Anterior cingulate cortex (tissue), 58 donors: ENCODE data around the gene PPP4R2.
A peak's percentile ranks its signal among the peaks of the same experiment; 100 is the strongest.
"Not testable (repeated sequence)": the region's sequence is repeated elsewhere in the genome, so short reads cannot be mapped to it uniquely, and the experiment has no call there.

Source experiments
- DNase-seq, 58 donors: peaks; one replicate each; lab custom pipeline; 2025; lab: John Stamatoyannopoulos, UW

The PPP4R2 gene

DNA sequence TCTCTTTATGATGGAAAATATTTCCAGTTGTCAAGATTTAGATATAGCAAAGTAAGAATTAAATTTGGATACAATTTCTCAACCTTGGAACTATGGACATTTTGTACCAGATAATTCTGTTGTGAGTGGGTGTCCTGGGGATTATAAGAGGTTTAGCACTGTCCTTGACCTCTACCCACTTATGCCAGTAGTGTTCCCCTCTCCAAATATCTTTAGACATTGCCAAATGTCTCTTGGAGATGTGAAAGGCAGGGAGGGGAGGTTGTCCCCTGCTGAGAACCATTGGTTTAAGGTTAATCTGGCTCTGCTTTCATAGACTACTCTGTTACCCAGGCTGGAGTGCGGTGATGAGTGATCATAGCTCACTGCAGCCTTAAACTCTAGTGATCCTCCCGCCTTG is 64.8 kb downstream of the PPP4R2 start, which contains the start of gene EBLN2:
TSS of gene EBLN2 (plus strand) at position 244 of the 400 bp plus-strand sequence. CDS start 423 bp downstream, outside the sequence.
- no peak for DNase-seq

DNA sequence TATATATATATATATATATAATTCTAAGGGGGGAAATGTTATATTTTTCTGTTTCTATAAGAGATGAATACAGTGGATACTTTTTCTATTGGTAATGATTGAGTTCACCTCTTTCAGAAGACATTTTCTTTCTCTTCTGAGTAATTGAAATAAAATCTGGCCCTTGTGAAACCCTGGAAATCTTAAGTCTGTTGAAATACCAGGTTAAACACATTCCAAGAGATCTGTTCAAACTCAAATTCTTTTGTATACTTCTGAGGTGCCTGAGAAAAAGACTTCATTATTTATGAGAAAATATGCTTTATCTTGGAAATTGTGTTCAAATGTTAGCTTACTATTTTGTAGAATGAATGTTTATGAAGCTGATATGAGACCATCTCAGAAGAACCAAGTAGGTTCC is 69.6 kb downstream of the PPP4R2 start:
- DNase-seq: not testable (repeated sequence)

DNA sequence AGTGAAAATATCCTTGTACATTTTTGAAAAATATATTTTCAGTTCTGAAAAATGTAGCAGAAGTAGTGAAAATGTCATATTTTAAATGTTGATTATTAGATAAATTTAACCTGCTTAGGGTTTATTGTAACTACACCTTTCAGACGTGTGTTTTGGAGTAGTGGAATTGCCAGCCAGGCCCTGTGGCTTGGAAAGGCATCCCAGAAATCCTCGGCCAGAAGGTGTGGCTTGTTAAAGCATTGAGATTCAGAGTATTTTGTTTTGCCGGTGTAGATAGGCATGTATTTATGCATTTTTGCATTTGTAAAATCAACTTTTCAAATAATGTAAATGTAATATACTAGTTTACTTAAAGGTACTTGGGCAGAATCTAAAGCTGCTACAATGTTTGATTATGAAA is 71.8 kb downstream of the PPP4R2 start:
- DNase-seq: no peak

DNA sequence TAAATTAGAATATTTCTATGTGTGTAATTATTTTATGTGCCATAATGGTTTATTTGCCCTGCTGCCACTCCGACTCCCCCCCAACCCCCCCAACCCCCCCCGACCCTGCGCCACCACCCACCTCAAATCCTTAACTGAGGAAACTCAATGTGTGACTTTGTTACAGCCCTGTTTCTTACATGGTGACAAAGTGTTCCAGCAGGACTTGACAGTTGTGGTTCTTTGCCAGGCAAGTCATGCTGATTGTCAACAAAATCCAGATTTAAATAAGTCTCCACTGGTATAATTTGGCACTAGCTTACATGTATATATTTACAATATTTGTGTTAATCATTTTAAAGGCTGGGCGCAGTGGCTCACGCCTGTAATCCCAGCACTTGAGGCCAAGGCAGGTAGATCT is 72.6 kb downstream of the PPP4R2 start:
- no peak for DNase-seq

DNA sequence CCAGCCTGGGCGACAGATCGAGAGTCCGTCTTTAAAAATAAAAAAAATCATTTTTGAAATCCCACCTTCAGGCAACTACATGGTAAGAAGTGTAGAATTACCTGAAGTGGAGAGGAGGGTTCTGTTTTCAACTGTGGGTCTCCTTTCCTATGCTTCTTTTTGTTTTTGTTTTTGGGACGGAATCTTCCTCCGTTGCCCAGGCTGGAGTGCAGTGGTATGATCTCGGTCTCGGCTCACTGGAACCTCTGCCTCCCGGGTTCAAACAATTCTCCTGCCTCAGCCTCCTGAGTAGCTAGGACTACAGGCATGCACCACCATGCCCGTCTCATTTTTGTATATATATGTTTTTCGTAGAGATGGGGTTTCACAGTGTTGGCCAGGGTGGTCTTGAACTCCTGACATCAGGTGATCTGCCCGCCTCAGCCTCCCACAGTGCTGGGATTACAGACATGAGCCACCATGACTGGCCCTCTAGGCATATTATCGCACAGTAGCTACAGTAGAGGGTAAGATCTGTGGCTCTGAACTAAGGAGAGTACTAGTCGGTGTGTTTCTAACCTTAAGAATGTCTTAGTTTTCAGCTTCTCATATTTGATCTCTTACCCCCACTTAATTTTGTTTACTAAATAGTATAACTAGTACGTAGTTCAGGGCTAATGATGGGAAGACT is 73.3 kb downstream of the PPP4R2 start:
- no peak for DNase-seq

DNA sequence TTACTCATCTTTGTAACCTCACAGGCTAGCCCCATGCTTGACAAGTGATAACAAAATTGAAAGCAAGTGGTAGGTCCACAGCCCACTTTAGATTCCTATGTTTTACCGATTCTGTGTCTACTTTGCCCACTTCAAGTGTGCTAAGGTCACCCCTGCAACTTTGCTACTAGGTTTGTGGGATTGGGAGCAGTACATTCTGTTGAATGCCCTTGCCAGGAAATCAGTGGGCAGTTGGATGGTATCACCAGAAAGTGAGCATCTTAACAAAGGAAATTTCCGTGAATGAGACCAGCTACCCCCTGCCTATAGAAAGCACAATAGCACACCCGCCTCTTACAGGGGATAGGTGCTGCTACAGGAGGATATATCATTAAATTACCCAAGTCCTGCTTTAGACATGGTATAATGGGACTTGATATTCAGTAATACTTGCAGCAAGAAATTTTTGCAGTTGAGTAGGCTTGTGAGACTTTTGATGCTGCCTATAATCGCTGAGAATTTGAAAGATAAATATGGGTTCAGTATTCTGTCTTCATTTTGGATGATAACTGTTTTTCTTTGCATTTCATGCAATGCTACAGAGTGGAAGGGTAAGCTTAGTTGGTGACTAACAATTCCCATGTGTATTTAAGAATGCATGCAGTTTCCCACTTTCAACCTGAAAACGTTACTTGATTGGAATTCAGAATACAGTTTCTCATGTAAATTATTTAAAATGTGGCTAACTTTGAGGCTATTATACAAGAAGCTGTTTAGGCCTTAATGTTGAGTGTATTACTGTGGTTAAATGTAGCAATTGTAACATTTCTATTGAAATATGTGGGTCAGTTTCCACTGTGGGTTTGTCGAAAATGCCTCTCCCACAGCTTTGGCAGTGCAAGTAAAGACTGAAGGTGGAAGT is 74.3 kb downstream of the PPP4R2 start:
- DNase-seq: no peak

DNA sequence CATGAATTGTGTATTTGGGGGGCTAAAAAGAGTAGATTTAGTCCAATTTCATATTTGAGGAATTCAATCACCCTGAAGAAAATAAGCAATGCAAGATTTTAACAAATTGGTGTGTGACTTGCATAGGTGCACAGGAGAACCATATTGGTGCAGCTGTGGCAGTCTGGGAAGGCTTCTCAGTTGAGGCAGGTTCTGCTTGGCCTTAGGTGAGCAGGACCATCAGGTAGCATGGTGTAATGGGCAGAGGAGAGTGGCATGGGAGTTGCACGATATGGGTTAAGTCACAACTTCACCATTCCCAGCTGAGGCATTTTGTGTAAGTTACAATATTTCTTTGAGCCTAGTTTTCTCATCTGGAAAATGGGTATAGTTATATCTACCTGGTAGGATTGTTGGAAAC is 75.3 kb downstream of the PPP4R2 start:
- no peak for DNase-seq

DNA sequence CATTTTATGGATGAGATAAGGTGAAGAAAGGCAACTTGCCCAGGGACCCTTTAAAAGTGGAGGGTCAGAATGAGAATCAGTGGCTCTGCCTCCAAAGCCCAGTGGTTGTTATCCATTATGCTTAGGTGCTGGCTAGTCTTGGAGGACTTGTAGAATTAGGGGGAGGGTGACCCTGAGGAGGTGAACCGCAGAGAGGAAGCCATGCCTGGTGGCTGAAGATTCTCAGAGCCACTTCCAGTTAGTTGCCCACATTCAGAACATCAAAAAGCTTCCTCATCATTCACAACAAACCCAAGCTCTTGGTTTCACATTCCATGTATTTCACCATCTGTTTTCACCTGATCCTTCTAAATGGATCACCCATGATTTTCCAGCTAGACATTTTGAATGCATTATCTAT is 76.0 kb downstream of the PPP4R2 start:
- DNase-seq: no peak

DNA sequence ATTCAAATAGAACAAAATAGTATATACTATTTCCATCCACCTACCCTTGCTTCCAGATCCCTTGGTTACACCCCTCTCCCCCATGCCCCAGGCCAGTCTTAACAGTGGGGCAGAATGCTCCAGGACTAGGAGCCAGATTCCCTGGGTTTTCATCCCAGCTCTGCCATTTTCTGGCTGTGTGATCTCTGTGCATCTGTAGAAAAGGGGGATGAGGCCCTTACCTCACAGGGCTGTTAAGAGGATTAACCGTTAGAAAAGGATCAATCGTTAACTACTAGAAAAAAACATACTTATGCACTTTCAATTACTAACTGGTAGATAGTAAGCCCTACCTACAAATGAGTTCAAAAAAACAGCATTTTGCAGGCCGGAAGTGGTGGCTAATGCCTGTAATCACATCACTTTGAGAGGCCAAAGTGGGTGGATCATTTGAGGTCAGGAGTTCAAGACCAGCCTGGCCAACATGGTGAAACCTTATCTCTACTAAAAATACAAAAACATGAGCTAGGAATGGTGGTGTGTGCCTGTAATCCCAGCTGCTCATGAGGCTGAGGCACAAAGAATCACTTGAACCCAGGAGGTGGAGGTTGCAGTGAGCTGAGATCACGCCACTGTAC is 76.6 kb downstream of the PPP4R2 start:
- no peak for DNase-seq

DNA sequence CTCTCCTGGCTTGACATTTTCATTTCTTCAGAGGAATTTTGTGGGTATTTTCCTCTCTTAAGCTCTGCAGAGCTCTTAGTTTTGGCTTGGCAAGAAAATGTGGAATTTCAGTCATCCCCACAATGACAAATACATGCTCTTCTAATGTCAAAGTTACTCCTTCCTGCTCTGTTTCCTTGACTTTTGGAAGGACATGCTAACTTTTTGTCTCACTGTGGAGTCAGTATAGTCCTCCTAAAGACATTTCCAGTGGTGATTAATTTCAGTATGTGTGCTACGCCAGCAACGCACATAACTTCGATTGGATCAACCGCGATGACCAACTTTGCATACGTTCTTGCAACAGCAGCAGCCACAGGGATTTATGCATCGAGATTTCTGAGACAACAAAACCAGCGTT is 78.2 kb downstream of the PPP4R2 start:
- DNase-seq: no peak

DNA sequence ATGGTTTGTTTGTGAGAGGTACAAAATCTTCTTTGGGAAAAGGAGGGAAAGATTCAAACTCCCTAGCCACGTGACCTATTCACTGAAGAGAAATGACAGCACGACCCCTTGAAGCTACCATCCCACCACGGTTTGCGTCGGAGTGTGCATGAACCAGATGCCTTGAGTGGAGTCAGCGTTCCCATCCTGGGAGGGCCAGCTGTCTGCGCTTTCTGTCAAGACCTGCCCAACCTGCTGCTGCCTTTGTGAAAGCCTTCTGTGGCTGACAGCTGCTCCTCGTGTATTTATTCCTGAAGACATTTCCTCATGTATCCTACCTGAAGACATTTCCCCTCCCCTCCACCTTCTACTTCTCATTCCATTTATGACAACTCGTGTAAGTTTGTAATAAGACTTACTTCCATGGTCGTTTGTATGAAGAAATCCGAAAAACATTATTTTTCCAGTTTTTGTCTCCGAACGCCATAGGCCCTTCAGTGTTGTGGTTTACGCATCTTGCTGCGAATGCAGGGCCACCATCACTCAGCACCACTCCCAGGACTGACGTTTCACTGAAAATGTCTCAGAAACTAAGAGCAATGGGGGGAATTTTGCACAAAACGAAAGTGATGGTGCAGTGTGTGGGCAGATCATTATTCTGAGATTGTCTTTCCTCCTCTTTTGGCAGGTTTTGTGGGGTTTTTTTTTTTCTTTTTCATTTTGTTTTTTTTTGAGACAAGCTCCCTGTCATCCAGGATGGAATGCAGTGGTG is 83.8 kb downstream of the PPP4R2 start:
- DNase-seq: no peak

DNA sequence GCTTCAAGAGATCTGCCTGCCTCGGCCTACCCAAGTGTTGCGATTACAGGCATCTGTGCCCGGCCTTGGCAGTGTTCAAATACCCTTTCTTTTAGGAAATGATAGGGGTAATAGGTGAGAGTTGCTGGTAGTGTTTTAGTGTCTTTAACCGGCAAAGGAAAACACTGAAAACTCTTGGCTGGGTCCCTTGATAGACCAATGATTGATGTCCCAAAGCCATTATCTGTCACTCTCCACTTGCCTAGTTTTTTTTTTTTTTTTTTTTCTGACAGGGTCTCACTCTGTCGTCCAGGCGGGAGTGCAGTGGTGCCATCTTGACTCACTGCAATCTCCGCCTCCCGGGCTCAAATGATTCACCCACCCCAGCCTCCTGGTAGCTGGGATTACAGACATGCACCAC is 84.5 kb downstream of the PPP4R2 start:
- DNase-seq: no peak

DNA sequence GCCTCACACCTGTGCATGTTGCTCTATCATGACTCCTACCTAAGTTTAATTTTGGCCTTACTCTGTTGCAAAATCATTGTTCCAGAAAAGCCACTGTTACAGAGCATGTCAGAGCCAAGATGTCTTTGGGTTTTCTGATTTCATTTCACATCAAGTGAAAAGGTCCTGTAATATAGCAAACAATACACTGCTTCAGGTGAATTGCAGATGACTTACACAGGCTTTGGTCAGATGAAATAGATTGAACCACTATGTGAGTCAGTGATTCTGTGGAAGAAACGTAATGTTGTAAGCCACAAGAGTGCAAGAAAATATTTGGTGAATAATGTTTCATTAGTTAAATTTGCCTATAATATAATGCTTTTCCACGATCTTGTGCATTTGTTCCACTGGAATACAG is 87.6 kb downstream of the PPP4R2 start:
- DNase-seq: no peak

DNA sequence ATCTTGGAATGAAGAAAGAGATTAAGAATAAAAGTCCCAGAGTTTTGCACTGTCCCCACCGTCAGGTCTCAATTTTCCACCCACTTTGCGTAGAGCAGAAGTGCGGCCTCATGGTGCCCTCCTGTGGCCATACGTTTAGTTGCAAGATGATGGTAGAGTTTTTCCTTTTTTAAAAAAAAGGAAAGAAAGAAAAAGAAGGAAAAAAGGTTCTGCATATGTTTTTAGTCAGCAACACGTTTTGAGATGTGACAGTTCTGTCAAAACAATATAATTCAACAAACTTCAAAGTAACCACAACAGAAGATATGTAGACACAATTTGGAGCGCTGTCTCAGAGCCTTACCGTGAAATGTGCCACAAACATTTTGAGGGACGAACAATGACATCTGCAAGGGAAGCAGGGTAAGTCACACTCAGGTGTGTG is 89.5 kb downstream of the PPP4R2 start:
- DNase-seq: peak in 28 of 58 donors; percentile 1 to 50 (median 10)

DNA sequence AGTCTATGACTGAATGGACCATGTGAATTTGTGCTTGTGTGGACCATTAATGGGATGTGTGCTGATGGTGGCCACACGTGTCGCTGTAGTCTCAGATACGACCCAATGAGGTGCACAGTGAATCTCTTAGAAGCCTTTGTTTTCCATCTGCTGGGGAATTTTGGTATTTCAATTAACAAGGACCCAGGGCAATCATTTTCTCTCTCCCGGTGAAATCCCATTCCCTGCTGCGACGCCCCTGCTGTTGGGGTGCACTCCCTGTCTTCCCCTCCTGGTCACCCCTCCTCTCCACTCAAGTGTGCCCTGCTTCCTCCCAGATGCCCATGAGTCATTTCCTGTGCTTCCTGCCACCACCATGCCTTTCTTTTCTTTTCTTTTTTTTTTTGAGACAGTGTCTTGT is 97.5 kb downstream of the PPP4R2 start:
- no peak for DNase-seq

DNA sequence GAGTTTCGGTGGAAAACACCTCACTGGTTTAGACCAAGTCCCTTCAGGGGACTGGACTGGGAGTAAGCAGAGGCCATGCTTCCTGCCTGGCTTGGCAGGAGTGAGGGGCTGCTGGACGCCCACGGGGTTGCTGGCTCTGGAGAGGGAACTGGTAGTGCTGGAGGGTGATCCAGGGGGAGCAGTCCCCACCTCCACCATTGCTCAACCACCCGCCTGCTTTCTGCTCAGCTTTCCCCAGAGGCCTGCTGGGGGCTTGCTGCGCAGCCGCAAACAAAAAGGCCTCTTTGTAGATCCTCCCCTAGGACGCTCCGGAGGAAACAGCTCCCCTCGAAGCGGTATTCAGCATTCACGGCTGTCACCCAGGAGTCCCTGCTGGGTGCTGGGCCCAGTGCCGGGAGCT is 98.3 kb downstream of the PPP4R2 start:
- no peak for DNase-seq

DNA sequence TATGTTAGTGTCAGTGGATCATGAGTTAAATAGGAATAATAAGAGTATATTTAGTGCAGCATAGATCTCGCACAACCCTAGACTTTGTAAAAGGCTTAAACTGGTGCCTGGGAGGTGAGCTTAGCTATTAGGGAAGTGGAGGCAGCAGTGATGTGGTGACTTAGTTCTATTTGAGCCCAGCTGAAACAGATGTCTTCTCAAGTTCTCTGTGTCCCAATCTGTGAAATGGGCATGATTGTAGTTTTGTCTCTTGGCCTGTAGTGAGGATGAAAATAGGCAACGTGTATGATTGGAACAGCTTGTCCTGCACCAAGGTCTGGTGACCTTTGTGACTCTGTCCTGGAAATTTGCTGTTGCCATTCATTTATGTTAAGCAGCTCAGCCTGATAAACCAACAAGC is 99.6 kb downstream of the PPP4R2 start:
- DNase-seq: no peak

DNA sequence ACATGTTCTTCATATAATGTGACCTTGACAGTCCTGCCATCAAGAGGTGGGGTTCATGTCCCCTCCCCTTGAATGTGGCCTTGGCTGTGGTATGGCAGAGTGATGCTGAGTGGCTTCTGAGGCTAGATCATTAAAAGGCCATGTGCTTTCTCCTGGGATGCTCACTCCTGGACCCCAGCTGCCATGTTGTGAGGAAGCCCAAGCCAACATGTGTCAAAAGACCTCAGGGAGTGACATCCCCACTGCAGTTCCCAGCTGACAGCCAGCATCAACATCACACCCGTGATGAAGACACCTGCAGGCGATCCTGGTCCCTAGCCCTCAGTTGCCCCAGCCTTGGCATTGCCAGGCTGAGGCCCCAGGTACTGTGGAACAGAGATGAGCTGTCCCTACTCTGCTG is 101.4 kb downstream of the PPP4R2 start:
- DNase-seq: no peak

DNA sequence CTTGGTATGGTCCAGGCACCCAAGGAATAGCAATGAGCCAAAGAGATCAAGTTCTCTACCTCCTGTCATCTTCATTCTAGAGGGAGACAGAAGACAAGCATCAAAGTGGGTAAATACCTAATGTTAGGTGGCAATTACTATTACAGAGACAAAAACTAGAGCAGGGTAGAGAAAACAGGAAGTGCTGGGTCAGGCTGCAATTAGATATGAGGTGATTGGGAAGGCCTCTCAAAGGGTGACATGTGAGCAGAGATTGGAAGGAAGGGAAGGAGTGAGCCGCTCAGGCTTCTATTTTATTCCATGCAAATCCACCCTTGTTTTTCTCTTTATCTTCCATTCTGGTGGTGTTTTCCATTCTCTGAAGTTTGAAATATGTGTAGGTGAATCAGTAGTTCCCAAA is 102.3 kb downstream of the PPP4R2 start:
- no peak for DNase-seq

DNA sequence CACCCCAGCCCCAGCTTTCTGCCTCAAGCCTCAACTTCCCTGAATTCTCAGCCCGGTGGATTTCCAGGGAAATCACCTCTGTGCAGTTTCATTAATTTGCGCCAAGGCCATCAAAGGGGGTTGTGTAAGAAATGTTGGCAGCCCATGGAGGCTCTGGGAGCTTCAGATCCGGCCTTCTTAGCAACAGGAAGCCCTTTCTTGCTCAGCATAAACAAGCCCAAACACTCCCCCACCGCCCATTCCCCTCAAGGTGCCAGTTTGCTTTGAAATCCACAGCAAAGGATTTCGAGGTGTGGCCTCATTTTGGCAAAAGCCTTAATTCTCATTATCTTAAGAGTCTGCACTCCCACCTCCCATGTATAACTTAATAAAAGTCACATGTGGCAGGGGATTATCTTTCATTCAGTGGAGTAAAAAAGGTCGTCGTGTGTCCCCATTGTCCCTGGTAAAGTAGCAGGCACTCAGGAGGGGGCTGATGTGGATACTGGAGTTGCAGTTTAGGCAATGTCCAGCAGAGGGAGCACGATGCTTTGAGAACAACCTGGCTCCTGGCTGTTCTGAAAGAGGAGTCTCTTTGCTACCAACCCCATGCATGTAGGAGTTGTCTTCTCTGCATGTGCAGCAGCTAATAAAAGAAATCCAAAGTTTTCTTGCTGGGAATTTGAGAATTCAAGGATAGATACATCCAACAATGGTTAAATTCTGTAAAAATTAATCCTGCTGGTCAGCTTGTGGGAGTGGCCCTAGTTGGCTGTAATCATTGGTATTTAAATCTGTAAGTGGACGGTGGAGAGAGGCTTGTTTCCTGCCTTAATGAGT is 104.3 kb downstream of the PPP4R2 start:
- peak in 56 of 58 donors; percentile 6 to 92 (median 67) for DNase-seq
